T-helper 2 cell (primary cell): ENCODE data around the gene SLAMF1.
A peak's percentile ranks its signal among the peaks of the same experiment; 100 is the strongest.
"Not testable (repeated sequence)": the region's sequence is repeated elsewhere in the genome, so short reads cannot be mapped to it uniquely, and the experiment has no call there.

Source experiments
- DNase-seq, 5 experiments: peaks; one replicate each; pipeline versions ENCODE4 v3.0.0 to v3.0.0-alpha.2; 2012 to 2022

SLAMF1 gene

GRCh38 chr1:160664573-160665051, 17.8 kb upstream of the SLAMF1 start:
- peak in 2 of 5 experiments; percentile 61 to 86 for DNase-seq

GRCh38 chr1:160662910-160663309, 16.1 kb upstream of the SLAMF1 start:
- DNase-seq = no peak

- DNase-seq = no peak
Observed at GRCh38 chr1:160659566-160659965, 12.7 kb upstream of the SLAMF1 start.

- no peak for DNase-seq
Observed at GRCh38 chr1:160658814-160659193, 12.0 kb upstream of the SLAMF1 start.

- no peak for DNase-seq
Observed at GRCh38 chr1:160658162-160658813, 11.4 kb upstream of the SLAMF1 start.

- no peak for DNase-seq
Observed at GRCh38 chr1:160657250-160657781, 10.5 kb upstream of the SLAMF1 start.

- no peak for DNase-seq
Observed at GRCh38 chr1:160656737-160657136, 9.9 kb upstream of the SLAMF1 start.

- no peak for DNase-seq
Observed at GRCh38 chr1:160653620-160654016, 6.8 kb upstream of the SLAMF1 start.

GRCh38 chr1:160652924-160653619, 6.2 kb upstream of the SLAMF1 start:
- DNase-seq = no peak

- not testable (repeated sequence) for DNase-seq
Observed at GRCh38 chr1:160652065-160652641, 5.3 kb upstream of the SLAMF1 start.

GRCh38 chr1:160651433-160652064, 4.7 kb upstream of the SLAMF1 start:
- DNase-seq = no peak

- no peak for DNase-seq
Observed at GRCh38 chr1:160647329-160647720, 481 bp upstream of the SLAMF1 start.

- DNase-seq = no peak
Observed at GRCh38 chr1:160646180-160646579, 664 bp downstream of the SLAMF1 start.

GRCh38 chr1:160645386-160646130, 1.3 kb downstream of the SLAMF1 start:
- DNase-seq = no peak

- DNase-seq = no peak
Observed at GRCh38 chr1:160644399-160644798, 2.4 kb downstream of the SLAMF1 start.

GRCh38 chr1:160643138-160643537, 3.7 kb downstream of the SLAMF1 start:
- DNase-seq = no peak

- no peak for DNase-seq
Observed at GRCh38 chr1:160642281-160642644, 4.6 kb downstream of the SLAMF1 start.

- peak in 1 of 5 experiments; percentile 53 for DNase-seq
Observed at GRCh38 chr1:160641323-160642280, 5.2 kb downstream of the SLAMF1 start.

GRCh38 chr1:160640359-160641123, 6.3 kb downstream of the SLAMF1 start:
- peak in 1 of 5 experiments; percentile 91 for DNase-seq

- no peak for DNase-seq
Observed at GRCh38 chr1:160639652-160640051, 7.2 kb downstream of the SLAMF1 start.

GRCh38 chr1:160638926-160639325, 7.9 kb downstream of the SLAMF1 start:
- no peak for DNase-seq
